A549 (cell line): ENCODE results near the gene CHCHD6. TPM values are rescaled to one million over a fixed set of nuclear protein-coding genes. Genes with fewer than 3 reads are reported as not detected.

Source experiments
- ATAC-seq, 2 experiments: fragments of 200-7000 bp in 1 of 2; fragments of >200 bp in 1 of 2; cut with Nextera tagmentation in 1 of 2; cut with Tn5 transposase in 1 of 2; 3 replicates each; pipeline versions ENCODE4 v1.8.0 to v1.9.1; 2018 to 2020; ENCODE audit warnings: mild to moderate bottlenecking in 1 of 2, moderate library complexity in 1 of 2
- CTCF ChIA-PET: fragments of 300-600 bp; sonication (Branson Sonifier 250); formaldehyde crosslinking; extraction: SDS; loops from one replicate; lab custom pipeline; 2021; ENCODE audit warnings: antibody characterized with exemption, inconsistent platforms; lab: Yijun Ruan, JAX
- POLR2A ChIA-PET: fragments of 350-600 bp; formaldehyde crosslinking; extraction: SDS; loops from one replicate; lab custom pipeline; 2021; ENCODE audit warnings: antibody characterized with exemption, inconsistent platforms; lab: Yijun Ruan, JAX
- DNase-seq, 2 experiments: peaks; one replicate each; pipeline versions ENCODE4 v3.0.0 to v3.0.0-alpha.2; 2011 to 2016; ENCODE audit warnings: low read depth in 1 of 2, low spot score in 1 of 2
- FAIRE-seq: peaks from 2 replicates; lab custom pipeline; 2011; peaks lifted over from hg19 to GRCh38; lab: Jason Lieb, UNC
- H3K27ac ChIP-seq, 2 experiments: fragments of >200 bp; sonication (Bioruptor Twin); formaldehyde crosslinking; 3 replicates each; pipeline ENCODE4 v1.5.1; 2016 to 2017
- H3K4me1 ChIP-seq: fragments of >200 bp; sonication (Bioruptor Twin); formaldehyde crosslinking; 3 replicates; pipeline ENCODE4 v1.6.1; 2016
- H3K4me2 ChIP-seq: fragments of >200 bp; sonication (Bioruptor Twin); formaldehyde crosslinking; 3 replicates; pipeline ENCODE4 v1.6.1; 2016
- H3K4me3 ChIP-seq: fragments of >200 bp; sonication (Bioruptor Twin); formaldehyde crosslinking; 3 replicates; pipeline ENCODE4 v1.5.1; 2016
- H3K9me3 ChIP-seq: fragments of >200 bp; sonication (Bioruptor Twin); formaldehyde crosslinking; 3 replicates; pipeline ENCODE4 v1.6.1; 2016
- BHLHE40 ChIP-seq: IDR thresholded peaks from 2 replicates; pipeline ENCODE4 v1.6.1; 2012; ENCODE audit warnings: low read depth, low read length, inconsistent platforms
- CBX8 ChIP-seq: fragments of 200-600 bp; sonication (generic); IDR thresholded peaks from 2 replicates; pipeline ENCODE4 v1.6.1; 2016
- CEBPB ChIP-seq, 2 experiments: fragments of >200 bp in 1 of 2; sonication (Bioruptor Twin) in 1 of 2; formaldehyde crosslinking in 1 of 2; IDR thresholded peaks; 2 replicates each; pipeline ENCODE4 v1.6.1; 2012 to 2016
- CHD2 ChIP-seq: fragments of 150-350 bp; IDR thresholded peaks from 2 replicates; pipeline ENCODE4 v1.6.1; 2014; ENCODE audit warnings: low read length; ENCODE audit not compliant: partially characterized antibody
- CHD4 ChIP-seq: fragments of 200-600 bp; sonication (generic); IDR thresholded peaks from 2 replicates; pipeline ENCODE4 v1.6.1; 2016; ENCODE audit warnings: antibody characterized with exemption, mild to moderate bottlenecking, borderline replicate concordance
- FOSB ChIP-seq: fragments of 250-450 bp; sonication (Bioruptor Pico); IDR thresholded peaks from 2 replicates; pipeline ENCODE4 v1.5.0; 2020; ENCODE audit warnings: mild to moderate bottlenecking, moderate library complexity
- FOSL2 ChIP-seq, 2 experiments: fragments of 450-650 bp in 1 of 2; fragments of >200 bp in 1 of 2; sonication (Bioruptor Twin) in 1 of 2; formaldehyde crosslinking; IDR thresholded peaks; 2 replicates each; pipeline versions ENCODE4 v1.5.0 to v1.6.1; 2016 to 2020; ENCODE audit warnings: mild to moderate bottlenecking in 1 of 2, moderate library complexity in 1 of 2
- HDAC2 ChIP-seq: fragments of 200-600 bp; sonication (generic); IDR thresholded peaks from 2 replicates; pipeline ENCODE4 v1.6.1; 2016
- HEYL ChIP-seq: fragments of 250-450 bp; sonication (Bioruptor Pico); IDR thresholded peaks from 2 replicates; pipeline ENCODE4 v1.8.0; 2021; ENCODE audit warnings: mild to moderate bottlenecking, moderate library complexity
- KDM1A ChIP-seq: fragments of 200-600 bp; sonication (generic); IDR thresholded peaks from 2 replicates; pipeline ENCODE4 v1.6.1; 2016; ENCODE audit warnings: low read depth, mild to moderate bottlenecking
- MAFK ChIP-seq: fragments of 450-650 bp; IDR thresholded peaks from 2 replicates; pipeline ENCODE4 v1.6.1; 2014; ENCODE audit not compliant: partially characterized antibody
- MAZ ChIP-seq: fragments of 150-350 bp; IDR thresholded peaks from 2 replicates; pipeline ENCODE4 v1.6.1; 2014; ENCODE audit warnings: antibody characterized with exemption, low read depth, low read length, borderline replicate concordance
- NFE2L2 ChIP-seq: fragments of 150-350 bp; conservative IDR thresholded peaks from 2 replicates; pipeline ENCODE4 v1.6.1; 2014; ENCODE audit warnings: low read length
- RAD21 ChIP-seq, 2 experiments: fragments of >200 bp in 1 of 2; sonication (Bioruptor Twin) in 1 of 2; formaldehyde crosslinking in 1 of 2; IDR thresholded peaks in 1 of 2; conservative IDR thresholded peaks in 1 of 2; 2 replicates in 1 of 2; 3 replicates in 1 of 2; pipeline ENCODE4 v1.6.1; 2012 to 2018; ENCODE audit warnings: inconsistent platforms in 1 of 2
- RCOR1 ChIP-seq: fragments of 150-350 bp; IDR thresholded peaks from 2 replicates; pipeline ENCODE4 v1.6.1; 2014; ENCODE audit warnings: antibody characterized with exemption, low read length, low read depth
- RNF2 ChIP-seq: fragments of 200-600 bp; sonication (generic); IDR thresholded peaks from 2 replicates; pipeline ENCODE4 v1.6.1; 2016; ENCODE audit warnings: low read depth, mild to moderate bottlenecking, antibody characterized with exemption, moderate library complexity, borderline replicate concordance
- SMC3 ChIP-seq: fragments of >200 bp; sonication (Bioruptor Twin); formaldehyde crosslinking; IDR thresholded peaks from 3 replicates; pipeline ENCODE4 v1.6.1; 2018; ENCODE audit warnings: inconsistent platforms
- TFCP2L1 ChIP-seq: fragments of 250-450 bp; sonication (Bioruptor Pico); IDR thresholded peaks from 2 replicates; pipeline ENCODE4 v1.5.0; 2021; ENCODE audit warnings: mild to moderate bottlenecking
- ZFP36 ChIP-seq: fragments of 450-650 bp; IDR thresholded peaks from 2 replicates; pipeline ENCODE4 v1.6.1; 2014; ENCODE audit warnings: borderline replicate concordance; ENCODE audit not compliant: partially characterized antibody
- ZSCAN20 ChIP-seq: fragments of 250-450 bp; sonication (Bioruptor Pico); IDR thresholded peaks from 2 replicates; pipeline ENCODE4 v1.8.0; 2022; ENCODE audit warnings: mild to moderate bottlenecking, moderate library complexity
- WGBS: methylation state at CpG from one replicate; pipeline ENCODE4 v1.1.6; 2017; ENCODE audit errors: missing lambda C conversion rate; 5-methylcytosine and 5-hydroxymethylcytosine counted together
- polyA plus RNA-seq, 4 experiments: library from polyadenylated mRNA; depleted of rRNA in 3 of 4; stranded (reverse); fragments of >200 nt; fragmentation: RNase III in 1 of 4; extraction: RNeasy Plus Mini Kit Qiagen cat#74134 plus additional on column Dnase treatment in 1 of 4; gene quantifications; 2 replicates in 3 of 4; 3 replicates in 1 of 4; pipeline ENCODE4 v1.2.3, GENCODE V29; 2011 to 2017
- TF ChIP-seq, protein P1 (sequence below): fragments of >200 bp; sonication (Bioruptor Twin); formaldehyde crosslinking; IDR thresholded peaks from 2 replicates; pipeline ENCODE4 v1.6.1; 2016
- TF ChIP-seq, protein P2 (sequence below): fragments of 200-600 bp; sonication (generic); IDR thresholded peaks from 2 replicates; pipeline ENCODE4 v1.6.1; 2016; ENCODE audit warnings: antibody characterized with exemption, mild to moderate bottlenecking, moderate library complexity
- TF ChIP-seq, protein P3 (sequence below): fragments of 250-450 bp; sonication (Bioruptor Pico); IDR thresholded peaks from 2 replicates; pipeline ENCODE4 v1.5.0; 2021; ENCODE audit warnings: mild to moderate bottlenecking, moderate library complexity, borderline replicate concordance
- TF ChIP-seq, protein P4 (sequence below): IDR thresholded peaks from 2 replicates; pipeline ENCODE4 v1.6.1; 2012; ENCODE audit warnings: low read depth, borderline replicate concordance

CHCHD6 gene
- polyA plus RNA-seq, 2 of the 4 experiments (the other 2 are of a cell fraction) = 15.0 to 18.1 TPM

DNA sequence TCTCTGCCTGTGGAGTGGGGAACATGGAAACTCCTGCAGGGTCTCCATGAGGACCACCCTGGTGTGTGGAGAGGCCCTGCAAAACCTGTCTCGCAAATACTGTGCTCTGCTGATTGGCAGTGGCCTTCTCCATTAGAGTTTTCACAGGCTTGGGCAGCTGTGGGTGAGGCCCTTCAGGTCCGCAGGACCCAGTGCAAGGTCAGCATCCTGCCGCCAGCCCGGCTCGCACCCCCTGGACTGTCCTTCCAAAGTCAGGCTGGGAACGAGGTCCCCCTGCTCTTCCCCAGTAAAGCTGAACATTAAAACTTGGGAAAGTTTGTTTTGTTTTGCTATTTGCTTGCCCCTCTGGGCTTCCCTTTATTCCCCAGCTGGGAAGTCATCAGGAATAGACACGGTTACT lies 193.9 kb downstream of the CHCHD6 start:
- Histone ChIP-seq H3K9me3 (no peaks in the 10 kb centered on the region), H3K4me2 (no peak overlapping the region), H3K27ac (no peak overlapping the region), H3K4me1 (peaks cover 29% of the 10 kb centered on the region), H3K4me3 (no peak overlapping the region)
- ATAC-seq (no peak), DNase-seq (no peak), FAIRE-seq (no peak)
- ChIA-PET POLR2A (no interaction called here), CTCF (no interaction called here)
- WGBS = 99% methylated on average over 7 of the region's 7 CpGs
- TF ChIP-seq, protein P1, sequence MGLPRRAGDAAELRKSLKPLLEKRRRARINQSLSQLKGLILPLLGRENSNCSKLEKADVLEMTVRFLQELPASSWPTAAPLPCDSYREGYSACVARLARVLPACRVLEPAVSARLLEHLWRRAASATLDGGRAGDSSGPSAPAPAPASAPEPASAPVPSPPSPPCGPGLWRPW = no peak
- TF ChIP-seq, protein P2, sequence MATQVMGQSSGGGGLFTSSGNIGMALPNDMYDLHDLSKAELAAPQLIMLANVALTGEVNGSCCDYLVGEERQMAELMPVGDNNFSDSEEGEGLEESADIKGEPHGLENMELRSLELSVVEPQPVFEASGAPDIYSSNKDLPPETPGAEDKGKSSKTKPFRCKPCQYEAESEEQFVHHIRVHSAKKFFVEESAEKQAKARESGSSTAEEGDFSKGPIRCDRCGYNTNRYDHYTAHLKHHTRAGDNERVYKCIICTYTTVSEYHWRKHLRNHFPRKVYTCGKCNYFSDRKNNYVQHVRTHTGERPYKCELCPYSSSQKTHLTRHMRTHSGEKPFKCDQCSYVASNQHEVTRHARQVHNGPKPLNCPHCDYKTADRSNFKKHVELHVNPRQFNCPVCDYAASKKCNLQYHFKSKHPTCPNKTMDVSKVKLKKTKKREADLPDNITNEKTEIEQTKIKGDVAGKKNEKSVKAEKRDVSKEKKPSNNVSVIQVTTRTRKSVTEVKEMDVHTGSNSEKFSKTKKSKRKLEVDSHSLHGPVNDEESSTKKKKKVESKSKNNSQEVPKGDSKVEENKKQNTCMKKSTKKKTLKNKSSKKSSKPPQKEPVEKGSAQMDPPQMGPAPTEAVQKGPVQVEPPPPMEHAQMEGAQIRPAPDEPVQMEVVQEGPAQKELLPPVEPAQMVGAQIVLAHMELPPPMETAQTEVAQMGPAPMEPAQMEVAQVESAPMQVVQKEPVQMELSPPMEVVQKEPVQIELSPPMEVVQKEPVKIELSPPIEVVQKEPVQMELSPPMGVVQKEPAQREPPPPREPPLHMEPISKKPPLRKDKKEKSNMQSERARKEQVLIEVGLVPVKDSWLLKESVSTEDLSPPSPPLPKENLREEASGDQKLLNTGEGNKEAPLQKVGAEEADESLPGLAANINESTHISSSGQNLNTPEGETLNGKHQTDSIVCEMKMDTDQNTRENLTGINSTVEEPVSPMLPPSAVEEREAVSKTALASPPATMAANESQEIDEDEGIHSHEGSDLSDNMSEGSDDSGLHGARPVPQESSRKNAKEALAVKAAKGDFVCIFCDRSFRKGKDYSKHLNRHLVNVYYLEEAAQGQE = no peak
- no peak for TF ChIP-seq ZSCAN20 (CRISPR knock-in tag)
- TF ChIP-seq CBX8 = no peak
- no peak for TF ChIP-seq FOSL2 (IDR thresholded peaks at IDR 0.05)
- no peak for TF ChIP-seq FOSL2 (CRISPR knock-in tag; IDR thresholded peaks at IDR 0.05)
- no peak for TF ChIP-seq KDM1A
- TF ChIP-seq SMC3 = no peak
- TF ChIP-seq, protein P3, sequence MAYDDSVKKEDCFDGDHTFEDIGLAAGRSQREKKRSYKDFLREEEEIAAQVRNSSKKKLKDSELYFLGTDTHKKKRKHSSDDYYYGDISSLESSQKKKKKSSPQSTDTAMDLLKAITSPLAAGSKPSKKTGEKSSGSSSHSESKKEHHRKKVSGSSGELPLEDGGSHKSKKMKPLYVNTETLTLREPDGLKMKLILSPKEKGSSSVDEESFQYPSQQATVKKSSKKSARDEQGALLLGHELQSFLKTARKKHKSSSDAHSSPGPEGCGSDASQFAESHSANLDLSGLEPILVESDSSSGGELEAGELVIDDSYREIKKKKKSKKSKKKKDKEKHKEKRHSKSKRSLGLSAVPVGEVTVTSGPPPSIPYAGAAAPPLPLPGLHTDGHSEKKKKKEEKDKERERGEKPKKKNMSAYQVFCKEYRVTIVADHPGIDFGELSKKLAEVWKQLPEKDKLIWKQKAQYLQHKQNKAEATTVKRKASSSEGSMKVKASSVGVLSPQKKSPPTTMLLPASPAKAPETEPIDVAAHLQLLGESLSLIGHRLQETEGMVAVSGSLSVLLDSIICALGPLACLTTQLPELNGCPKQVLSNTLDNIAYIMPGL (CRISPR knock-in tag) = no peak
- TF ChIP-seq MAFK = no peak
- no peak for TF ChIP-seq RCOR1
- no peak for TF ChIP-seq TFCP2L1 (CRISPR knock-in tag)

DNA sequence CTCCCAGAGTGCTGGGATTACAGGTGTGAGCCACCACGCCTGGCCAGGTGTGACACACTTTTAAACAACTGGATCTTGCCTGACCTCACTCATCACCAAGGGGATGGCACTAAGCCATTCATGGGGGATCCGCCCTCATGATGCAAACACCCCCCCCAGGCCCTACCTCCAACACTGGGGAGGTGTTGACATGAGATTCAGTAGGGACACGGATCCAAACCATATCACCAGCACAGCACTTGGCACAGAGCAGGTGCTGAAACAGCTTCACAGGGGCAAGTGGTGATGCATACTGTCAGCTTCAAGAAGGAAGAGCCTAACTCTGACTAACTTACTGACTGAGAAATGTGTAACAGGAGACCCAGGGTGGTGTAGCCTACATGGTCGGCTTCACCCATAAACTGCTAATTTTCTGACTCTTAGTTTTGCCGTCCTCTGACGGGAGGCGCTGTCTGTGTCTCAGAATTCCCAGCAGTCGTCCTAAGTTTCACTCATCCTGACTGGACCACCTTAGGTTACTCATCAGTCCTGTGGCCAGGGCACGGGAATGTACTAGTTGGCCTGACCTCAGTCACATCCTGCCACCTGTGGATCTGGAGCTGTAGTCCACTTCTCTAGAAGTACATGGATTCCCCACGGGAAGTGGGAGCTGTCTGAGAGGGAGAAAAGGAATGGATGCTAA lies 197.0 kb downstream of the CHCHD6 start:
- WGBS = 91% methylated on average over 10 of the region's 10 CpGs
- Histone ChIP-seq H3K9me3 (no peaks in the 10 kb centered on the region), H3K4me3 (no peak overlapping the region), H3K4me2 (no peak overlapping the region)
- ATAC-seq = no peak
- FAIRE-seq = no peak
- POLR2A ChIA-PET = no interaction called here
- CTCF ChIA-PET = interaction anchor here (0.7 kb wide), 1 partner anchor 15 kb away, joined by 3 read pairs; no protein-coding TSS in a partner anchor
- TF ChIP-seq NFE2L2 = no peak
- no peak for TF ChIP-seq ZFP36
- no peak for TF ChIP-seq SMC3
- no peak for TF ChIP-seq CEBPB (IDR thresholded peaks at IDR 0.05)
- TF ChIP-seq CHD2 = no peak
- TF ChIP-seq FOSB = no peak
- no peak for TF ChIP-seq TFCP2L1 (CRISPR knock-in tag)
- TF ChIP-seq CHD4 = no peak
- TF ChIP-seq MAZ = no peak
- no peak for TF ChIP-seq ZSCAN20 (CRISPR knock-in tag)
- no peak for TF ChIP-seq RAD21 (conservative IDR thresholded peaks at IDR 0.05 in 1 of 2, IDR thresholded peaks at IDR 0.05 in 1 of 2)
- no peak for TF ChIP-seq HEYL (CRISPR knock-in tag)
- TF ChIP-seq, protein P4, sequence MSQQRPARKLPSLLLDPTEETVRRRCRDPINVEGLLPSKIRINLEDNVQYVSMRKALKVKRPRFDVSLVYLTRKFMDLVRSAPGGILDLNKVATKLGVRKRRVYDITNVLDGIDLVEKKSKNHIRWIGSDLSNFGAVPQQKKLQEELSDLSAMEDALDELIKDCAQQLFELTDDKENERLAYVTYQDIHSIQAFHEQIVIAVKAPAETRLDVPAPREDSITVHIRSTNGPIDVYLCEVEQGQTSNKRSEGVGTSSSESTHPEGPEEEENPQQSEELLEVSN = no peak
- TF ChIP-seq RNF2 = no peak
- no peak for TF ChIP-seq BHLHE40
- no peak for TF ChIP-seq HDAC2
- TF ChIP-seq, all 56 proteins: peak for 0
- H3K27ac ChIP-seq = no peak overlapping the region
- H3K4me1 ChIP-seq = peaks cover 7% of the 10 kb centered on the region
- DNase-seq = no peak
